Left lobe of liver (tissue), 2 donors: ENCODE measurements around the gene CSNK1A1L. TPM values are rescaled to one million over a fixed set of nuclear protein-coding genes. Genes with fewer than 3 reads are reported as not detected.
A peak's percentile ranks its signal among the peaks of the same experiment; 100 is the strongest.

ENCODE experiments used
- ATAC-seq: fragments of 200-7000 bp; cut with Tn5 transposase; one replicate; pipeline ENCODE4 v1.9.1; 2020; ENCODE audit warnings: mild to moderate bottlenecking, moderate library complexity
- DNase-seq: peaks from one replicate; pipeline ENCODE4 v3.0.0-alpha.2; 2020; ENCODE audit warnings: low spot score
- total RNA-seq: library from RNA; stranded (reverse); gene quantifications from one replicate; pipeline ENCODE4 v1.2.1, GENCODE V29; 2021
- donor health status: DM: no; HTN: no; CAD: no; lungs with moderate emphysema.
- donor health status: DM: no; HTN: yes; CAD: no.

CSNK1A1L gene
- total RNA-seq, 1 donor from 2014 or later, result not detected

- ATAC-seq, result no peak
- DNase-seq, result no peak
Measured at GRCh38 chr13:37107456-37107855, 2.0 kb upstream of the CSNK1A1L start.

DNA sequence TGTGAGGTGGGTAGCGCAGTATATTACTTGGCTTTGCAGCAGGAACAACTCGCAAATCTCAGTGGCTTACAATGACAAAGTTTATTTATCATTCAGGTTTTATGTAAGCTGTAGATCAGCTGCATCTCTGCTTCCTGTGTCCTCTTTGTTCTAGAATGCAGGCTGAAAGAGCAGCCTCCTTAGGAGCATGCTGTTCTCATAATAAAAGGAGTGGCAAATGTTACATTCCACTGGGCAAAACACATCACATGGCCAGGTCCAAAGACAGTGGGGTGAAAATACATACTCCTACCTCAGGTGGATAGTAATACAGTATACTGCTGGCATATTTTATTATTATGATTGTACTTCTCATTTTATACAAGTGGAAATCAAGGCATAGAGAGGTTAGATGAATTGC, 1.2 kb upstream of the CSNK1A1L start:
- no peak for DNase-seq
- ATAC-seq, result no peak

GRCh38 chr13:37102896-37103295, 2.6 kb downstream of the CSNK1A1L start:
- ATAC-seq (no peak), DNase-seq (no peak)

DNA sequence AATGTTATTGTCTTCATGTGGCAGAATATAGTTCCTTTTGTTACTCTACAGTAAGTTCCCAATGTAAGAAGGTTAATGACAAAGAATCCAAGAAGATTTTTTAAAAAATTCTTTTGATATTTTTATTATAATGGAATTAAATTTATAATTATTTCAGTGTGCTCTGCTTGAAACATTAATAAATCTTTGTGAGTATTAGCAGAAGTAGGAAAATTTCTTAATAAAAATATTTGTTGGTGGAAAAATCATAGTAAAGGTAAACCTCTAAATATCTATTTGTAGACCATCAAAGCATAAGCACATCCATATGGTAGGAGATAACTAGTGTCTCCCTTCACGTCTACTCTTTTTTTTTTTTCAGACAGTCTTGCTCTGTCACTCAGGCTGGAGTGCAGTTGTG, 4.3 kb downstream of the CSNK1A1L start:
- ATAC-seq (no peak), DNase-seq (no peak)

GRCh38 chr13:37100731-37101130, 4.7 kb downstream of the CSNK1A1L start:
- DNase-seq, result no peak
- no peak for ATAC-seq

- DNase-seq (no peak), ATAC-seq (no peak)
Measured at GRCh38 chr13:37097076-37097475, 8.4 kb downstream of the CSNK1A1L start.

GRCh38 chr13:37094840-37095239, 10.6 kb downstream of the CSNK1A1L start:
- ATAC-seq, result no peak
- no peak for DNase-seq

DNA sequence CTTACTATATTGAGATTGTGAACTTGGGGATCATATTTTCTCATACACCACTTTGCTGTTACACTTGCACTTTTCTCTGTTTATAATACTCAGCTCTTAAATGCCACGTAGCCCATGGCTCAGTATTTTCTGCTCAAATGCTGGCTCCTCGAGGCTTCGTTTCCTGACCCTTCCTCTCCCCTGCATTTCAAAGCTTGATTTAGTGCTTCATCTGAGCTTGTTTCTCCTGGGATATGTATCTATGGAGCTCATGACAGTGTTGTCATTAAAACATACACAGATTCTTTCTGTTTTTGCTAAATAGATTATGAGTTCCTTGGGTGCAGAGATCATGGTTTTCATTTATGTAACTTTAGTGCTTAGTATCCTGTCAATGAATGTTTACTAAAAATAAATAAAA, 11.4 kb downstream of the CSNK1A1L start:
- no peak for DNase-seq
- no peak for ATAC-seq

DNA sequence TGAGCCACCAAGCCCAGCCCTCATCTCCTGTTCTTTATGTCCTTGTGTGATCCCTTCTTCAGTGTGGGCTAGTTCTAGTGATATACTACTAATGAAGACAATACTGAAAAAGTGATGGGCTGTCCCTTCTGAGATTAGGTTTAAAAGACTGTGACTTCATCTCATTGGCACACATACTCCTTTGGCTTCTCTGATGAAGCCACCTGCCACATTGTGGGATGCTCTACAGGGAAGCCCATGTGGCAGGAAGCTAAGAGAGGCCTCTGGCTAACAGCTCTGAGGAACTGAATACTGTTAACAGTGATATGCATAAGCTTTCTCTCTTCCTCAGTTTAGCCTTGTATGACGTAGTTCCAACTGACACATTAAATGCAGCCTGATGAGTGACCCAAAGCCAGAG, 13.6 kb downstream of the CSNK1A1L start:
- DNase-seq (no peak), ATAC-seq (no peak)

DNA sequence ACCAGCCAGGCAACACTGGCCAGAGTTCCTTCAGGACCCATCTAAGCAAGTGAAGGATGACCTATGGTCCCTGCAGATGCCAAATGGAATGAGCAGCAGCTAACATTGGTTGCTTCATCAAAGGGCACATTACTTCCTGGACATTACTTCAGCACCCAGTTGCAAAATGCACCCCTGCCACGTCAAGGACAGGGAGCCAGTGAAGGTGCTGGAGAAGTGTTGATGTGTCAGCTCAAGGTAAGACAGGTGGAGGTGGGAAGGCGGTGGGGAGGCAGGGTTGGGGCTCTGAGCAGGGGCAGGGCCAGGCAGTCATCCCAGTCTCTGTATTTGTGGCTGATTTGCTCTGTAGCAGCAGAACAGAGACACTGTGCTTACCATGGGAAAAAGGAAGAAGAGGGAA, 14.6 kb downstream of the CSNK1A1L start:
- no peak for DNase-seq
- ATAC-seq, result no peak

DNA sequence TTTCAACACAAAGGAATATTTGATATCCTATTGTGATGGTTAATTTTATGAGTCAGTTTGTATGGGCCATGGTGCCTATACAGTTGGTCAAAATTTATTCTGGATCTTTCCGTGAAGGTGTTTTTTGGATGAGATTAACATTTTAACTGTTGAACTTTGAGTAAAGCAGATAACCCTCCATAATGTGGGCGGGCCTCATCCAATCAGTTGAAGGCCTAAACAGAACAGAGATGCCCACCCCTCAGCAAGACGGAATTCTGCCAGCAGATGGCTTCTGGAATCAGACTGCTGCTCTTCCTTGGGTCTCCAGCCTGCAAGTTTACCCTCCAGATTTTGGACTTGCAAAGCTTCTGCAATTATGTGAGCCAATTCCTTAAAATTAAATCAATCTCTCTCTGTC, 16.0 kb downstream of the CSNK1A1L start:
- ATAC-seq (no peak), DNase-seq (no peak)

DNA sequence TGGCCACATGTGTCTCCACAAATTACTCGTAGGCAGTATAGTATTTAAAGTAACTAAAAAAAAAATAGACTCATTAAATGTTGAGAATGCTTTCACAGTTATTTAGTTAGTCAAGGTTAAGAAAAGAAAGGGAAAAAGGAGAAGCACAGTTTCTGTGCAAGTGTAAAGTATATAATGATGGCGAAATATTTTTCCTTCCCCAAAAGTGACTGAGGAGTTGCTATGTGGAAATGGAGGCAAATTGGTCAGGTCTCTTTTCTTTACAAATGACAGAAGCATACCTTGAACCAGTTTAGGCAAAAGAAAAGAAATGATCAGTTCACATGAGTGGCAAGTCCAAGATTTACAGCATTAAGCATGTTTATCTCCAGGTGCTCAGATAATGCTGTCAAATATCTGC, 18.0 kb downstream of the CSNK1A1L start:
- DNase-seq (no peak), ATAC-seq (no peak)

DNA sequence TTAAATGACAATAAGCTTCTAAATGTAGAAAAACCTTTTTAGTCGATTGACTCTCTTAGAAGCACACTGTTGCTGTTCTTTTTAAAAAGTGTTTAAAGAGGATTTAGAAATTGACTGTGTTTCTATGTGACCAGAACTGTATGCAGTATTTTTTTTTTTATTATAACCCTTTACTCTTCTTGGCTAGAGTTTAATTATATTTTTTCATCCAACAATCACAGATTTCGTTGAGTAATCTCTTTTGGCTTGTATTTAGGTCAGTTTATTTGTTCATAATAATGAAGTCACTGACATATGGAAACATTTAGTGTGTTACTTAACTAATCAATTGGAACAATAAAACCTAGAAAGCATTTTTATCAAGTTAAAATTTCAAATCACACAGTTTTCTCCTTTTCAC, 19.9 kb downstream of the CSNK1A1L start:
- ATAC-seq, result no peak
- DNase-seq, result no peak

DNA sequence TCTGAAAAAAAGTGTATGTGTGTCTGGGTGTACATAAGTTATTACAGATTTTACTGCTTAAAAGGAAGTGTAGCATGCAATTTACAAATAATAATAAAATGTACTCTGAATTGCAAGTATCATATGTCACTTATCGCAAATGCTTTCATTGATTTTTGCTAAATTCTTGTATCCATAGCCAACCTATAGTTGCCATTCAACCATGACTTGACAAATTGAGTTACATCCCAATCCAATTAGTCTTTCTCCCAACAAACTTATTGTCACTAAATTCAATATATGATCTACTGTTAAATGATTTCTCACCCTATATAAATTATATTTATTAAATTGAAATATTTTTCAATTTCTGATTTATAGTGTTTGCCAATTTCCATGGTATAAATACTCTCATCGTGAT, 28.6 kb downstream of the CSNK1A1L start:
- no peak for ATAC-seq
- no peak for DNase-seq

GRCh38 chr13:37075164-37075563, 30.3 kb downstream of the CSNK1A1L start:
- DNase-seq (no peak), ATAC-seq (no peak)

DNA sequence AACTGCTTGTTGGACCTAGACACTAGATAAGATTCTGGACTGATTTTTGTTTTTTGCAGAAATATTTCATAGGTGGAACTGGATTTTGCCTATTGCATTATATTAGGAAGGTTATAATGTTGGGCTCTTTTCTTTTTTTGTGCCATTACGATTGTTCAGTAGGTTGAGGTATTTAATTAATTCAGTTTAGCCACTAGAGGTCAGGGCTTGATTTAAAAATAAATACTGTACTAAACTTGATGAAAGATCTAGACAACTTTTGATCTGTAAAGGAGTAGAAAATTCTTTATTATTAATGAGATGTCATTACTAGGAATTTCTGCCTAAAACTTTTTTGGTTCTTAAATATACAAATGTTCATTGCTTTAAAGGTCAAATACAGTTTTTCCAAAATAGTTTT, 30.8 kb downstream of the CSNK1A1L start:
- DNase-seq, result no peak
- peak; percentile 74 for ATAC-seq

- DNase-seq, result no peak
- ATAC-seq, result peak; percentile 58
Measured at GRCh38 chr13:37072024-37072423, 33.4 kb downstream of the CSNK1A1L start.

DNA sequence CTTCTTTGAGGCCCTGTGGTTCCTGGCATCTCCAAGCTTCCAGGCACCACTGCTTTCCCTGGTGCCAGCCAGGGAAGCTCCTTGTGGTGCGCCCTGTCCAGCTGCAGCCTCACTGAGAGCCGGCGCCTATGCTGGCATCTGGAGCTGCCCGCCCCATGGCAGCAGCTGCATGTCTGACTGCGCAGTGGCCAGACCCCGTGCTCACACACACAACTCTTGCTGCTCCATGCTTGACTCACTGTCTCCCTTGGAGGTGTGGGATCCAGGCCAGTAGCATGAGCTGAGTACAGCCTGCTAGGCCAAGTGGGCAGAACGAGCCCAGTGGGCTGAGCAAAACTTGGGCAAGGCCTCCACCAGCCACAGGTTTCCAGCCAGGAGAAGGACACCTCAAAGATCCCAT, 34.5 kb downstream of the CSNK1A1L start:
- DNase-seq (no peak), ATAC-seq (no peak)

- ATAC-seq (no peak), DNase-seq (no peak)
Measured at GRCh38 chr13:37070145-37070695, 35.2 kb downstream of the CSNK1A1L start.

DNA sequence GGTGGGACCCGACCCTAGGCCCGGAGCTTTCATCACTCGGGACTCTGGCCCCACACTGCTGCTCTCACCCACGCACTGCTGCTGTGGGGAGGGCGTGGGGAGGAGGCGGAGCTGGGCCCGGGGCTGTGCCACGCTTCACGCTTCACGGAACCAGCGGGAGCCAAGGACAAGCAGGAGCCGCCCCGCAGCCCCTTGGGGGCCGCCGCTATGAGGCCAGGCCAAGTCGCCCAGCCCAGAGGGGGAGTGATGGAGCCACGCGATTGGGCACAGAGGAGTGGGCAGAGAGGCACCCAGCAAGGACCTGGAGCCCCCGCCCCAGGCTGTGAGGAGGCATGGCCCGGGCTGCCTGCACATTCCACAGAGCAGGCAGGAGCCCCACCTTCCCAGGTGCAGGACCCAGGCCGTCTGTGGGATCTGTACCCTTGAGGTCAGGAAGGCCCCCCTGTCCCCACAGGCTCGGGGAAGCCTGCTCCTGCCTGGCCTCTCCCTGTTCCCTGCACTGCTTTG, 35.8 kb downstream of the CSNK1A1L start:
- DNase-seq (no peak), ATAC-seq (no peak)

DNA sequence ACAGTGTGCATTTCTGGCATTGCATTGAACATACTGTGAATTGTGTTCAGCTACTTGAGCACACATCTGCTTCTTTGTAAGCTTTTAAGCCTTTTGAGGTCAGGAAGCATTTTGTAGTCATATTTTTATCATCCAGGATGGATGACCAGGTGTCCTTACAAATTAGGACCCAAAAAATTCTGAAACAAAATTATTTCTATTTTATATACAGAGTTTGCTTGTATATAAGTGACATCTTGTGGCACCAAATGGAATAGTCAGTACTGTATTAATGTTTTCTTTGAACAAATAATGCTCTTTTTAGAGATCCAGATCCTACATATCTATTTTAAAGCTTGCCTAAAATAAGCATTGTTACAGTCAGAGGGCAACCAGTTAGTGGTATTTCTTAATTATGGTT, 36.5 kb downstream of the CSNK1A1L start:
- no peak for DNase-seq
- ATAC-seq, result peak; percentile 41

- no peak for DNase-seq
Measured at GRCh38 chr13:37067874-37068273, 37.6 kb downstream of the CSNK1A1L start.

GRCh38 chr13:37065890-37066526, 39.5 kb downstream of the CSNK1A1L start:
- ATAC-seq (no peak), DNase-seq (no peak)

More at GRCh38 chr13:37067874-37068273, 37.6 kb downstream of the CSNK1A1L start:
- ATAC-seq, result no peak
